ENCODE data around the gene GUCD1. TPM values are rescaled to one million over a fixed set of nuclear protein-coding genes. Genes with fewer than 3 reads are reported as not detected.

Gene GUCD1
- total and polyA plus RNA-seq, 2 of the 13 experiments (the other 11 are each of a cell fraction or from before 2014, with no cell fraction given): 128 to 245 TPM

- Histone ChIP-seq H3K27me3 (ENCODE audit: control insufficient read depth in 1 of 2, insufficient read depth in 2 of 2, low read length in 2 of 2) (no peaks in the 10 kb centered on the region), H3K79me2 (ENCODE audit: insufficient read depth, low read length) (no peaks in the 10 kb centered on the region), H3K36me3 (replicated peaks in 1 of 2; ENCODE audit: control insufficient read depth in 1 of 2, insufficient read depth in 2 of 2, low read length in 2 of 2) (peaks cover 8 to 19% of the 10 kb centered on the region in 2 experiments; a peak in 4 of 5 replicates), H3K9ac (ENCODE audit: insufficient read depth, low read depth, low read length) (no peak overlapping the region), H4K20me1 (ENCODE audit: insufficient read depth, low read length) (no peaks in the 10 kb centered on the region), H3K4me1 (ENCODE audit: insufficient read depth, low read length) (peaks cover 85% of the 10 kb centered on the region), H3K4me3 (replicated peaks in 1 of 3; ENCODE audit: insufficient read depth in 1 of 3, low read depth in 2 of 3, low read length in 3 of 3) (no peak overlapping the region), H3K9me3 (ENCODE audit: low read length) (no peaks in the 10 kb centered on the region), H2AFZ (ENCODE audit: low read length) (no peak overlapping the region), H3K4me2 (ENCODE audit: low read depth, low read length) (no peak overlapping the region), H3K27ac (ENCODE audit: extremely low read length, insufficient read depth, low read length) (no peak overlapping the region)
- no peak for ATAC-seq
- no TSS peak for BruUV-seq (replicated peaks)
- FAIRE-seq: no peak
- WGBS (ENCODE audit: low lambda C conversion rate): 100% methylated on average over 2 of the region's 24 CpGs
- POLR2A ChIA-PET: interaction anchor here (1.5 to 4.1 kb wide), 2 partner anchors 17 to 34 kb away, joined by 4 to 80 read pairs; partner anchors contain the start of genes GGT1, GUCD1 and SNRPD3
- intact Hi-C loops (cut with micrococcal nuclease; ENCODE audit: unreplicated experiment) (no loop called here), in situ Hi-C loops (cut with HindIII; ENCODE audit: extremely low pct_ligation_motif_present, low pct_unique_long_range_greater_than_20kb) (no loop called here)
- no peak for DNase-seq (ENCODE audit: low spot score)
- CTCF ChIA-PET (ENCODE audit: low intra/inter-chr PET ratio, low total read pairs): no interaction called here
- TF ChIP-seq HOXA3 (CRISPR knock-in tag; IDR thresholded peaks at IDR 0.05) (peak; percentile 40), ZNF687 (CRISPR knock-in tag; IDR thresholded peaks at IDR 0.05) (peak; percentile 21; the same call in 1 of the 2 replicates), NKX3-1 (CRISPR knock-in tag; IDR thresholded peaks at IDR 0.05) (no peak), ZBTB33 (CRISPR knock-in tag; IDR thresholded peaks at IDR 0.05) (peak; percentile 55; the same call in 1 of the 2 replicates), RBFOX2 (IDR thresholded peaks at IDR 0.05; ENCODE audit: low read depth, low read length) (peak; percentile 66; the same call in 1 of the 2 replicates), ZNF564 (CRISPR knock-in tag; IDR thresholded peaks at IDR 0.05) (no peak), ZNF512B (CRISPR knock-in tag; IDR thresholded peaks at IDR 0.05; ENCODE audit: borderline replicate concordance) (no peak)
Measured at GRCh38 chr22:24585927-24586546, 31.1 kb upstream of the GUCD1 start.
